Measurements from ENCODE around the gene RRP36.

DNA sequence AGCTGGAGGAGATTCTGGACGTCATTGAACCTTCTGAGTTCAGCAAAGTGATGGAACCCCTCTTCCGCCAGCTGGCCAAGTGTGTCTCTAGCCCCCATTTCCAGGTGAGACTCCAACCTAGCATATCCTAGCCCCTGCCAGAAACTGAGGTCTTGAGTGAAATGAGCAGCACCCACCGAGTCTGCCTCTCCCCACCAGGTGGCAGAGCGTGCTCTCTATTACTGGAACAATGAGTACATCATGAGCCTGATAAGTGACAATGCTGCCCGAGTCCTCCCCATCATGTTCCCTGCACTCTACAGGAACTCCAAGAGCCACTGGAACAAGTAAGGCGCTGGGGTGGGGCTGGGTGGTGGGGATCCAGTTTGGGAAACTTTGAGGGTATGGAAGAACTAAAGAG is 12.3 kb upstream of the RRP36 start:
- TF ChIP-seq, protein P1, sequence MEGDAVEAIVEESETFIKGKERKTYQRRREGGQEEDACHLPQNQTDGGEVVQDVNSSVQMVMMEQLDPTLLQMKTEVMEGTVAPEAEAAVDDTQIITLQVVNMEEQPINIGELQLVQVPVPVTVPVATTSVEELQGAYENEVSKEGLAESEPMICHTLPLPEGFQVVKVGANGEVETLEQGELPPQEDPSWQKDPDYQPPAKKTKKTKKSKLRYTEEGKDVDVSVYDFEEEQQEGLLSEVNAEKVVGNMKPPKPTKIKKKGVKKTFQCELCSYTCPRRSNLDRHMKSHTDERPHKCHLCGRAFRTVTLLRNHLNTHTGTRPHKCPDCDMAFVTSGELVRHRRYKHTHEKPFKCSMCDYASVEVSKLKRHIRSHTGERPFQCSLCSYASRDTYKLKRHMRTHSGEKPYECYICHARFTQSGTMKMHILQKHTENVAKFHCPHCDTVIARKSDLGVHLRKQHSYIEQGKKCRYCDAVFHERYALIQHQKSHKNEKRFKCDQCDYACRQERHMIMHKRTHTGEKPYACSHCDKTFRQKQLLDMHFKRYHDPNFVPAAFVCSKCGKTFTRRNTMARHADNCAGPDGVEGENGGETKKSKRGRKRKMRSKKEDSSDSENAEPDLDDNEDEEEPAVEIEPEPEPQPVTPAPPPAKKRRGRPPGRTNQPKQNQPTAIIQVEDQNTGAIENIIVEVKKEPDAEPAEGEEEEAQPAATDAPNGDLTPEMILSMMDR (IDR thresholded peaks at IDR 0.05), result peak; percentile 13 to 64 (median 45)
- no peak for TF ChIP-seq POLR2A (IDR thresholded peaks at IDR 0.05)
